Left cardiac atrium (tissue), 4 donors: ENCODE results near the gene ADAMTSL3. TPM values are rescaled to one million over a fixed set of nuclear protein-coding genes. Genes with fewer than 3 reads are reported as not detected.
"Not testable (repeated sequence)": the region's sequence is repeated elsewhere in the genome, so short reads cannot be mapped to it uniquely, and the experiment has no call there.

Experiments
- ATAC-seq, 2 donors: fragments of 200-7000 bp; cut with Tn5 transposase; one replicate each; pipeline ENCODE4 v1.9.1; 2020; ENCODE audit warnings: mild to moderate bottlenecking in 2 of 2, moderate library complexity in 2 of 2
- DNase-seq: peaks from one replicate; pipeline ENCODE4 v3.0.0-alpha.2; 2020
- intact Hi-C, 2 donors: fragments of 100-400 bp; cut with DNase I; formaldehyde crosslinking; loops; one replicate each; pipeline versions ENCODE4 v1.14.1 to v1.15.1; 2022 to 2023
- total RNA-seq, 2 donors: library from RNA; stranded (reverse); fragmentation: NEBNext Ultra II Directional; extraction: Animal tissue kit (Norgen Biotek cat#: 25700); gene quantifications; one replicate each; pipeline ENCODE4 v1.2.1, GENCODE V29; 2021
- donor health status: DM: no; HTN: yes; CAD: no.
- donor health status: DM: no; HTN: yes; CAD: no; lungs with severe emphysema.
- donor health status: DM: yes; HTN: yes; CAD: no.
- donor health status: Dilated cardiomyopathy.

The ADAMTSL3 gene
- total RNA-seq, 2 donors from 2014 or later, result 22.8 to 25.8 TPM

DNA sequence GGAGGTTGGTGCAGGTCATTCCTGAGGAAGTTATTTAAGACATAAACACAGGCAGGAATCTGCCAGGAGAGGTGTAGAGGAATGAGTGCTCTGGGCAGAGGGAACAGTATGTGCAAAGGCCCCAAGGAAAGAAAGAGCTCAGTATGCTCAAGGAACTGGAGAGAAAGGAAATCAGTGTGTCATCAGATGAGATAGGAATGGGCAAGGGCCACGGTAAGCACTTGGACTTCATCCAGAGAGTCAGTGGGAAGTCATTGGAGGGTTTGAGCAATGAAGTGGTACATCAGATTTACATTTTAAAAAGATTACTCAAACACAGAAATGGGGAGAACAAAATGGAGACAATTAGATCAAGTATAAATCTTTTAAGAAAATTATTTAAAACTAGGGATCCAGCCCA lies 272.2 kb downstream of the ADAMTSL3 start:
- ATAC-seq, result no peak
- no peak for DNase-seq
- intact Hi-C loops, result no loop called here

DNA sequence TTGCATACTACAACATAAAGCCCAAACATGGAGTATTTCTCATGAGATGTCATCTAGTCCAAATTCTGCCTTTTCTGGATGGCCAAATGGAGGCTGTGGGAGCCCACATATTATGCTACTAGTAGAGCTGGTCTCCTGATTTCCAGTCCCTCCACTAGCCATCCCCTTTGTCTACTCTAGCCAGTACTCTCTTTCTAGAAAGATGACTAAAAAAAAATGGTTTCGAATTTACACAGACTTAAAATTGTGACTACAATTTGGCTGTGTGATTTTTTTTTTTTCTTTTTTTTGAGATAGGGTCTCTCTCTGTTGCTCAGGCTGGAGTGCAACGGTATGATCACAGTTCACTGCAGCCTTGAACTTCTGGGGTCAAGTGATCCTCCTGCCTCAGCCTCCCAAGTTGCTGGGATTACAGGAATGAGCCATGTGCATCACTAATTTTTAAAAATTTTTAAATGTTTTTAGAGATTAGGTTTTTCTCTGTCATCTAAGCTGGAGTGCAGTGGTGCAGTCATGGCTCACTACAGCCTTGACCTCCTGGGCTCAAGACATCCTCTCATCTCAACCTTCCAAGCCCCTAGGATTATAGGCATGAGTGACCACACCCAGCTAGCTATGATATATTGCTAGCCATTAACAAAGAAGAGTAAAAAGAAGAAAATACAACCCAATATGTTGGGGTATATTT lies 273.9 kb downstream of the ADAMTSL3 start:
- no peak for ATAC-seq
- DNase-seq, result no peak
- intact Hi-C loops, result no loop called here

DNA sequence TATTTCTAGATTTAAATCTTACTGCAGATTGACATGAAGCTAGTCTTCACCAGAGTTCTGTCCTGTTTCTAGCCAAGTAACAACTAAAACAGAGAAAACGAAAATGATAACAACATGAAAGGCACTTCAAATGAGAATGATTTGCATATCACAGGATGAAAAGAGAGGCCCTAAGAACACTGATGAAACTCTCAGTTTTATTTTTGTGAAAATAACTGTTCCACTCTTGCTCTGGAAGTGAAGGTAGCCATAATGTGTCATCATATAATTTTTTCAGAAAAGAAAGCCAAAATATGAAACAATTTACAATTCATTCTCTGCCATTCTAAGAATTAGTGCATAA lies 274.4 kb downstream of the ADAMTSL3 start:
- DNase-seq, result no peak
- intact Hi-C loops, result no loop called here
- no peak for ATAC-seq

DNA sequence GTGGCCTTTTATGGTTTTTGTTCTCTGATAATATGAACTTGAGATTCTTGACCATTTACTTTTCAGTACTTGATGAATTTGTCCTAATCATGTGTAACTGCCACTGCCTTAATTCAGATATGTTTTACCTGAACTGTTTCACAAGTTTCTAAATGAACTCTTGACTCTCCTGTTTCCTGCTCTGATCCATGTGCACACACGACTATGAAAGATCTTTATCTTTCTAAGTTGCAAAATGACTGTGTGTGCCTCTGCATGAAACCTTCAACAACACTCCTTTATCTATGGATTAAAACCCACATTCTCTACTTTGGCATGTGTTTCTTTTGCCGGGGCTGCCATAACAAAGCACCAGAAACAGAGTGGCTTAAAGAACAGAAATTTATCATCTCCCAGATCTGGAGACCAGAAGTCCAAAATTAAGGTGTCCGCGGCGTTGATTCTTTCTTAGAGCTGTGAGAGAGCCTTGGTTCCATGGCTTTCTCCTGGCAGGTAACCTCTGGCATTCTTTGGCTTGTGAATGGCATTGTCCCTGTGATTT lies 275.0 kb downstream of the ADAMTSL3 start:
- ATAC-seq (no peak), DNase-seq (no peak)
- intact Hi-C loops, result no loop called here

DNA sequence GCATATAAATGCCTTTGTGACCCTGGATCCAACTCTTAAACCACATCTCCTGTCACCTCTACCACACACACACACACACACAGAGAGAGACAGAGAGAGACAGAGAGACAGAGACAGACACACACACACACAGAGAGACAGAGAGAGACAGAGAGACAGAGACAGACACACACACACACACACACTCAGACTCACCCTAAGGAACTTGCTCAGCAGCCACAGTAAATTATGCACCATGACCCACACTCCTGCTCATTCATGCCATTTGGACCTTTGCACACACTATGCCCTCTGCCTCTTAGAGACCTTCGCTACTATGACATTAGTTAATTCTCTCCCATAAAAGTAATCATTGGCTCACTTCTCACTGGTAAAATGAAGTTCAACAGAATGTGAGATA lies 275.7 kb downstream of the ADAMTSL3 start:
- DNase-seq (no peak), ATAC-seq (no peak)
- intact Hi-C loops, result no loop called here

DNA sequence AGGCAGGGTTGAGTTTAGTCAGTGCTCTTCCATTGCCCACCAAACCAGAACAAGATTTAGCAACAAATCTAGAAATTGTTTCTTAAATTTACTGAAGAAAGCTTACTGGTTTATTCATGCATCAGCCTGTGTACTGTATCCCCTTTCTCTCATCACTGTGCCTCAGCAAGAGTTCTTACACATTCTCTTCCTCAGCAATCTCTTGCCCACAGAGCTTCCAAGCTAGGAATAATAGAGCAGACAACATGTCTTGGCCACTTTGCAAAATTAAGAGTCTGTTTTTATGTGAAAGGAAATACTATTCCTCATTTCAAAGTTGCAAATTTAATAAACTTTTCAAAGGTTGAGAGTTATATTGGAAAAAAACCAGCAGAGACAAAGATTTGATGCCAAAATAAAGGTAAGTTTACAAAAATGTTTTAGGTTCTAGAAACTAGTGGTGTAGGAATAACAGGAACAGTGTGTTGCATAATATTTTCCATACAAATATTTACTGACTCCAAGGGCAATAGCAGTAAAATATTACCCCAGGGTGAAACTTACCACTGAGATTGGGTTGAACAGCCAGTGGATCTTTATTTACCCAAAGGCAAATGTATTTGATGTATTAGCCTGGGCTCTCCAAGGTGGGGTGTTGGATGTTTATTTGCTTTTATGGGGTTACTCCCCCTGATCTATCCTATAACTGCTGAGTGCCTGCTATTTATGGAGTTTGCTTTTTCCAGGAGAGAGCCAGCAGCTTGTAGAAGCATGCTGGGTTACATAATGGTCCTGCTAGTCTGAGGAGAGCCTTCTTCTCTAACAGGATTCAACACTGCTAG lies 276.7 kb downstream of the ADAMTSL3 start:
- DNase-seq, result no peak
- peak in 1 of 2 donors; percentile 39 for ATAC-seq
- intact Hi-C loops, result no loop called here

DNA sequence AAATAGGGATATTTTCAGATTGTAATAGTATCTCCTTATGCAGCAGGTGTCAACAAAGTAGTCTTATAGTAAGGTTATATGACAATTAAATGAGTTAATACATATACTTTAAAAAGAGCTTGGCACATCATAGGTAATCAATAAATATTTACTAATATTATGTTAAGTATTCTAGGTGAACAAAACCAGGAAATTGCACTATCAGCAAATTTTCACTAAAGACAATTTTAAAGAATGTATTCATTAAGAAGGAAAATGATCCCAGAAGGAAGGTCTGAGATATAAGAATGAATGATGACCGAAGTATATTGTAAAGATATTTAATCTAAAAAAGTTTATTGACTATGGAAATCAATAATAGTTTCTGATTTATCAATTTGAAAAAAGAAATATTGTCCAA lies 281.9 kb downstream of the ADAMTSL3 start:
- intact Hi-C loops, result no loop called here
- no peak for ATAC-seq
- DNase-seq, result no peak

DNA sequence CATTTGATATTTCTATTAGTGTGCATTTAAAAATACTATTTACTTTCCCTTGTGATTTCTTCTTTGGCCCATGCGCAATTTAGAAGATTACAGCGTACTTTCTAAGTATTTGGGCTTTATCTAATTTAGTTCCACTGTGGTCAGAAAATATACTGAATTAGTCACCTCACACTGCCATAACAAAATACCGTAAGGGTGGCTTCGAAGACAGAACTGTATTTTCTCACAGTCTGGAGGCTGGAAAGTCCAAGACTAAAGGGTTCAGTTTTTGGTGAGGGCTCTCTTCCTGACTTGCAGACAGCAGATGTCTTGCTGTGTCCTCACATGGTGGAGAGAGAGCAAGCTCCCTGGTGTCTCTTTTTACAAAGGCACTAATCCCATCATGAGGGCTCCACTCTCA lies 286.2 kb downstream of the ADAMTSL3 start:
- intact Hi-C loops, result no loop called here
- no peak for ATAC-seq
- DNase-seq, result no peak

DNA sequence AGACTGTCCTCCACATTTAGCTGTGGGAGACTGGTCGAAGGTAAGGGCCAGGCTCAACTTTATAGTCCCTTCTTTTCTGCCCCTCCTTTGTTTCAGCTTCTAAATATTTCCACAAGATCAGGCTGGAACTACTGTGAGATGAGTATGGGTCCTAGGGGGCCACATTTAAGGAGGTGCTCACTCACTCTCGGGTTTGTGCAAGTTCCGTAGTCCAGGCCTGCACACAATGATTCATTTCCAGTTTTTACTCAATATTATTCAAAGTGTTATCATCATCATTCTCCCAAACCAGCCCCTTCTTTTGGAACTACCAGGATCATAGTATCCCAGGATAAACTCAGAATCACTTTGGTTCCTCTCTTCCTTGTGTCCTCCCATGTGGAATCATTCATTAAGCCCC lies 289.1 kb downstream of the ADAMTSL3 start:
- intact Hi-C loops, result no loop called here
- ATAC-seq, result no peak
- DNase-seq, result no peak

DNA sequence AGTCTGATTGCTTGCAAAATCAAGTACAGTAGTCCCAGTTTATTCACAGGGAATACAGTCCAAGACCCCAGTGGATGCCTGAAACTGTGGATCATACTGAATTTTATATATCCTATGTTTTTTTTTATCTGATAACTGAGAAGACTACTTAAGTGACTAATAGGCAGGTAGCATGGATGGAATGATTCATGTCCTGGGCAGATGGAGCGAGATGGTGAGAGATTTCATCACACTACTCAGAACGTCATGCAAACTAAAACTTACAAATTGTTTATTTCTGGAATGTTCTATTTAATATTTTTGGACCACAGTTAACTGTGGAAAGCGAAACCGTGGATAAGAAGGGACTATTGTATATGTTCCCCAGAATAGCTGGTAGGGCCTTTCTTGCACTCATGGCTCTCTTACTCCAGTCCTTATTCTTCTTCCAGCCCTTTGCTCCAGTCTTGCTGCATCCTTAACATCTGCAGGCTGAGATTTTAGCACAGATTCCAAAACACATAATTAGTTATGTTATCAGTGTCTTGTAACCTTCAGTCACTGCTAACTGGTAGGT lies 290.0 kb downstream of the ADAMTSL3 start:
- intact Hi-C loops, result no loop called here
- ATAC-seq, result no peak

DNA sequence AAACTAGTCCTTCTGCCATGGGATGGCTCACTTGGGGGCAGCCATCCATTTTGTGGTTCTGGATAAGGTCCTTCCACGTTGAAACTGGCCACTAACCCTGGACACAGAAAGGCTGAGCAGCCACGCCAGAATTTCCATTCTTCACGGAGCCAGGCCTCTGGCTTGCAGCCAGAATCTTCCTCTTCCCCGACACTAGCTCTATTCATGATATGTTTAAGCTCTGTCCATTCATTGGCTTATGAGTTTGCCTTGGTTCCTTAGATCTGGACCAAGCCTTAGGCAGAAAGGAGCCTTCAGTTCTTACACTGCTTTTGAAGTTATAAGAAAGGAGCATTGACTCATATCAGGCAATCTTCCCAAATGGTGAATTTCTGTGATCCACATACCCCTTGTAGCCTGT lies 293.2 kb downstream of the ADAMTSL3 start:
- intact Hi-C loops, result no loop called here

More for the DNA sequence above, 290.0 kb downstream of the ADAMTSL3 start:
- DNase-seq, result no peak

DNA sequence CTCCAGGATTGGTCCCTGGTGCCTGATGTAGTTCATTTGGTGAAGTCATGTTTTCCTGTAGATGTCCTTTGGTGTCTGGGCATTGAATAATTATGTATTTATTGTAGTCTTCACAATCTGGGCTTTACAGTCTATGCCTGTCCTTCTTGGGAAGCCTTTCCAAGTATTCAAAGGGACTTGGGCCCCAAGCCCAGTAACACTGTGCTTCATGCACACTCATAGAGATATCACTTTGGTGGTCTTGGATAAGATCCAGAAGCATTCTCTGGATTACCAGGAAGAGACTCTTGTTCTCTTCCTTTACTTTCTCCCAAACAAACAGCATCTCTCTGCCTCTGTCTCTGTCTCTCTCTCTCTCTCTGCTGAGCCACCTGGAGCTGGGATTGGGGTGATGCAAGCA lies 300.6 kb downstream of the ADAMTSL3 start:
- DNase-seq, result no peak
- intact Hi-C loops, result no loop called here

More for the DNA sequence above, 293.2 kb downstream of the ADAMTSL3 start:
- no peak for DNase-seq
- no peak for ATAC-seq

DNA sequence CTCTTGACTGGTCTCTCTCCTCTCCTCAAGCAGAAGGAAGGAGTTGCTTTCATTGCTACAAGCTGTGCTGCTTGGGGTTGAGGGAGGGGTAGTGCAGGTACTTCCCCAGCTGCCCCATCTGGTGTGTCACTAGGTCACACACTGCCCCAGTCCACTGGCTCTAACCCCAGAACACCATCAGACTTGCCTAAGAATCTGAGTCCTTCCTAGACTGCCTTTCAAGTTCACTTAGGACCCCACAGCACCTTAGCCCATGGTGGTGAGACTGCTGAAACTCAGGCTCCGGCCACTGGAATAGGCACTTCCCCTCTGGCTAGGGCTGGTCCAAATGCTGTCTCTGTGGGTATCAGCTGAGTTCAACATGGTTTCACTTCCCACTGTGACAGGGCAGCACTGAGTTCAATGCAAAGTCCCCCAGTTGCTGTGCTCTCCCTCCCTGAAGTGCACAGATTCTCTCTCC lies 301.9 kb downstream of the ADAMTSL3 start:
- no peak for ATAC-seq
- intact Hi-C loops, result no loop called here
- DNase-seq, result no peak

More for the DNA sequence above, 300.6 kb downstream of the ADAMTSL3 start:
- no peak for ATAC-seq

DNA sequence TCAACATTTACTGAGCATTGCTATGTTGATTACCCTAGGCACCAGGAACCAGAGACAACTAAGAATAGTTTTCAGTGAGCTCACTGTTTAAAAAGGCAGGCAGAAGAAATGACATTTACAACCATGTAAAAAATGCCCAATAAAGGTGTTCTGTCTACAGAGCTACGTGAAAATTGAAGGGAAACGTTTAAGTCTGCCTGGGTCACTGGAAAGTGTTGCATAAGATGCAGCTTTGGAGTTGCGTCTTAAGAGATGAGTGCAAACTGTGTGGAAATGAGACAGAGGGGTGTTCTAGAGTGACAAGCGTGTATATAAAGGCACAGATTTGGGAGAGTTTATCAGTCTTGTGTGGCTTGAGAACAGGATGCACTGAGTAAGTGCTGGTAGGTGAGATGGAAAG lies 303.0 kb downstream of the ADAMTSL3 start:
- intact Hi-C loops, result no loop called here
- DNase-seq, result no peak
- no peak for ATAC-seq

DNA sequence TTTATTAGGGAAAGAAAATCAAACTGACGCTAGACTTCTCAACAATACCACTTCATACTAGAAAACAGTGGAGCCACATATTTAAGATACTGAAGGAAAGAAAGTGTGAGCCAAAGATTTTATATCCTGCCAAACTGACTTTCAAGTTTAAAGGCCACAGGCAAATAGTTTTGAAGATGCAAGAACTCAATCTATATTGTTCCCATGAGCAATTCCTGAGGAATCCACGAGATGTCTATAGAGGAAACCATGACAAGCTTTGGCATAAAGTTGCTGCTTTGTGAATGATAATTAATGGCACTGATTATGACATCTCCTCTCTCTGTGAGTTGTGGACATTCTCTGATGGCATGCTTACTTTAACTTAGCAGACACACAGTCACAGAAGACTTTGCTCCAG lies 305.6 kb downstream of the ADAMTSL3 start:
- no peak for ATAC-seq
- DNase-seq, result no peak
- intact Hi-C loops, result no loop called here

DNA sequence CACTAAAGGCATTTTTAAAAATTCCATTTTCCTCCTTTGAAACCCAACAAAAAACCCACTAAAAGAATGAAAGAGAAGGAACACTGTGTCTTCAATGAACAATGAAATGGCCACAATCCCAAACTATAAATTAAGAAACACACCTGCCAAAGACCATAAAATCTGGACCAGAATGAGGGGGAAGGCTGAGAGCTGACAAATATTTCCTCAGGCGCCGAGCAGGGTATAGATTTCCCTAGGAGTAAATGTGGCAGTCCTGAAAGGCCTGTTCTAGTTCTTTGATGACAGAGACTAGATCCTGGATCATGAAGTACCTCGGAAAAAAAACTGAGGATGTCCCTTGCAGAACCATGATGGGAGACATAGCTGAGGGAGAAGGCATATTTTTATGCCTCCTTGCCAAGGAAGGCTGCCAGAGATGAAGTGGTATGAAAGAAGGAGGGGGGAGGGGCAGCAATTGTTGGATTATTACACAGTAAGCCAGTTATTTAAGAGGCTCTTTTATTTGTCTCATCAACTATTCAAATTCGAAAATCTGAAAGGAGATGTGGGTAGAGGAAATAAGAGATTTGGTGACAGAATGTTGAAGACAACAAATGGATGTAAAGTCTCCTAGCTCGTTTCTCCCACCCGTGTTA lies 306.4 kb downstream of the ADAMTSL3 start:
- ATAC-seq, result no peak
- DNase-seq, result no peak
- intact Hi-C loops, result no loop called here

DNA sequence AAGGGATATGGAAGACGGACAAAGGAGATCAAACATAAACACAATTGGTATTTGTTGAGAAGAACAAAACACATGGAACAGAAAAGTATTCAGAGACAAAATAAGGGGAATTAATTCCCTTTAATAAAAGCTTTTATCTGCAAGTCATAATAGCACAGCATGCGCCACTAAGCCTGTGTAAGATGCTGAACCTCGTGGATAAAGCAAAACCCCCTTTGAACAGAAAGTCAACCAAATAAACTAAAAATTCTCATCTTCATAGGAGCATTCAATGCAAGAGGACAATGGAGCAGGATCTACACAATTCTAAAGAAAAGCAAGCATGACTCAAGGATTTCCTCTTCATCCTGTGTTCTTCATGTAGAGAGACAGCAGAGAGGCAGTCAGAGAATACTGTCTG lies 307.4 kb downstream of the ADAMTSL3 start:
- DNase-seq, result no peak
- intact Hi-C loops, result no loop called here
- no peak for ATAC-seq

DNA sequence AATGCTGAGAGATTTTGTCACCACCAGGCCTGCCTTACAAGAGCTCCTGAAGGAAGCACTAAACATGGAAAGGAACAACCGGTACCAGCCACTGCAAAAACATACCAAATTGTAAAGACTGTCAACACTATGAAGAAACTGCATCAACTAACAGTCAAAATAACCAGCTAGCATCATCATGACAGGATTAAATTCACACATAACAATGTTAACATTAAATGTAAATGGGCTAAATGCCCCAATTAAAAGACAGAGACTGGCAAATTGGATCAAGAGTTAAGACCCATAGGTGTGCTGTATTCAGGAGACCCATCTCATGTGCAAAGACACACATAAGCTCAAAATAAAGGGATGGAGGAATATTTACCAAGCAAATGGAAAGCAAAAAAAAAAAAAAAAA lies 311.0 kb downstream of the ADAMTSL3 start:
- DNase-seq, intact Hi-C loops, ATAC-seq: not testable (repeated sequence)

DNA sequence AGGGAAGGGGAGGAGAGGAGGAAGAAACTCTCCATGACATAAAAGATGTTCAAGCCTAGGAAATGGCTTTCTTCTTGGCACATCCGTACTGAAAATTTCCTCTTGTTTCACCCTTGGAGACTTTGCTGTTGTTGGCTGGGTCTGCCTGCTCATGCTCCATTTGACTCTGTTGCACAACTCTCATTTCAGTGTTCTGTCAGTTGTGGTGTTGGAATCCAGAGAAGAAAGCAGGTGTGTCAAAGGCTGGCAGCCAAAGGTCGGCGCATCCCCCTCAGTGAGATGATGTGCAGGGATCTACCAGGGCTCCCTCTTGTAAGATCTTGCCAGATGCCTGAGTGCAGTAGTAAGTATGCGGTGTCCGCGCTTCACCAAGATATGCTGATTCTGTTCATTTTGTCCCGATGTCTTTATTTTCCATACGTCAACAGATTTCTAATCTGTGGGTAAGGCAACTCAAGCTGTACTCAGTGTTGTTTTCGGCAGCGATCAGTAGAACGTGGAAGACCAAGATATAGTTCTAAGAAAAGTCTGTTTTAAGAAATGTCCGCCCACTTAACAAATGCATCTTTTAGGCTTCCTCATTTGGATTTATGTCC lies 316.5 kb downstream of the ADAMTSL3 start:
- peak; percentile 32 for DNase-seq
- ATAC-seq, result peak; percentile 74 to 95
- intact Hi-C loops, result no loop called here
